ENCODE measurements around the gene CDHR3.

Gene CDHR3

DNA sequence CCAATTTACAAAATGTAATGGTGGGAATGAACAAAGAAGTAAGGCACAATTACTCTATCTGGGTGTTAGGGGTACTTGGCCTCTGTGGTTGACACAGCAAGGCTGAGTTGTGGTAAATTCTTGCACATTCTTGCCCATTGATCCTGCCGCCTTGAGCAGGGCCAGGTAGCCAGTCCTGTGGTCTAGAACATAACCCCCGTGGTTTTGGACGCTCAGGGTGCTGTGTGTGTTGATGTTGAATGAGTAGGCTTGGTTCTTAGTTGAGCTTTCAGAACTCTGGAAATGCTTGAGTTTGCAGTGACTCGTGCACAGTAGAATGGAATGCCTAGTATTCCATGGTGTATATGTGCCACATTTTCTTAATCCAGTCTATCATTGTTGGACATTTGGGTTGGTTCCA lies 42.3 kb upstream of the CDHR3 start:
- H4K20me1 ChIP-seq (ENCODE audit: insufficient read depth), result no peaks in the 10 kb centered on the region
- H3K9ac ChIP-seq, result no peak overlapping the region
- H3K27ac ChIP-seq, result no peak overlapping the region
- H3K4me3 ChIP-seq (IDR thresholded peaks at IDR 0.05; ENCODE audit: insufficient read depth, low read depth, low read length), result no peak overlapping the region
- peaks cover 9% of the 10 kb centered on the region for H3K4me1 ChIP-seq (ENCODE audit: low read depth, poor library complexity, severe bottlenecking)
- TF ChIP-seq CTCF (conservative IDR thresholded peaks at IDR 0.05; ENCODE audit: low read depth, low read length), result no peak
- H2AFZ ChIP-seq (ENCODE audit: low read depth), result no peak overlapping the region
- no peaks in the 10 kb centered on the region for H3K27me3 ChIP-seq (ENCODE audit: insufficient read depth, low read depth)
- H3K36me3 ChIP-seq (ENCODE audit: insufficient read depth), result no peaks in the 10 kb centered on the region
- H3K79me2 ChIP-seq (ENCODE audit: insufficient read depth, low read depth), result no peaks in the 10 kb centered on the region
- H3K4me2 ChIP-seq, result no peak overlapping the region

DNA sequence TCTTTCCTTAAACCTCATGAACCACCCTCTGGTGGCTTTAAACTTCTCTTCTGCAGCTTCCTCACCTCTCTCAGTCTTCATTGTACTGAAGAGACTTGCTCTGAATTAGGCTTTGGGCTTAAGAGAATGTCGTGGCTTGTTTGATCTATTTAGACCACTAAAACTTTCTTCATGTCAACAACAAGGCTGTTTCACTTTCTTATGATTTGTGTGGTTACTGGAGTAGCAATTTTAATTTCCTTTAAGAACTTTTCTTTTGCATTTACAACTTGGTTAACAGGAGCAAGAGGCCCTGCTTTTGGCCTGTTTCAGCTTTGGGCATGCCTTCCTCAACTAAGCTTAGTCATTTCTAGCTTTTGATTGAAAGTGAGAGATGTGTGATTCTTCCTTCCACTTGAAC lies 38.1 kb upstream of the CDHR3 start:
- H3K9ac ChIP-seq, result no peak overlapping the region
- H3K27ac ChIP-seq, result no peak overlapping the region
- no peaks in the 10 kb centered on the region for H3K79me2 ChIP-seq (ENCODE audit: insufficient read depth, low read depth)
- no peak overlapping the region for H2AFZ ChIP-seq (ENCODE audit: low read depth)
- TF ChIP-seq CTCF (conservative IDR thresholded peaks at IDR 0.05; ENCODE audit: low read depth, low read length), result no peak
- no peaks in the 10 kb centered on the region for H3K27me3 ChIP-seq (ENCODE audit: insufficient read depth, low read depth)
- H4K20me1 ChIP-seq (ENCODE audit: insufficient read depth), result no peaks in the 10 kb centered on the region
- H3K36me3 ChIP-seq (ENCODE audit: insufficient read depth), result no peaks in the 10 kb centered on the region
- H3K4me1 ChIP-seq (ENCODE audit: low read depth, poor library complexity, severe bottlenecking), result peaks cover 9% of the 10 kb centered on the region
- no peak overlapping the region for H3K4me2 ChIP-seq
- no peak overlapping the region for H3K4me3 ChIP-seq (IDR thresholded peaks at IDR 0.05; ENCODE audit: insufficient read depth, low read depth, low read length)

GRCh38 chr7:105926131-105926530 lies 36.9 kb upstream of the CDHR3 start:
- no peak overlapping the region for H3K27ac ChIP-seq
- H3K9ac ChIP-seq, result no peak overlapping the region
- H3K4me2 ChIP-seq, result no peak overlapping the region
- no peaks in the 10 kb centered on the region for H3K79me2 ChIP-seq (ENCODE audit: insufficient read depth, low read depth)
- H3K4me1 ChIP-seq (ENCODE audit: low read depth, poor library complexity, severe bottlenecking), result peaks cover 9% of the 10 kb centered on the region
- H2AFZ ChIP-seq (ENCODE audit: low read depth), result no peak overlapping the region
- H3K27me3 ChIP-seq (ENCODE audit: insufficient read depth, low read depth), result no peaks in the 10 kb centered on the region
- no peak overlapping the region for H3K4me3 ChIP-seq (IDR thresholded peaks at IDR 0.05; ENCODE audit: insufficient read depth, low read depth, low read length)
- no peaks in the 10 kb centered on the region for H3K36me3 ChIP-seq (ENCODE audit: insufficient read depth)
- no peaks in the 10 kb centered on the region for H4K20me1 ChIP-seq (ENCODE audit: insufficient read depth)
- TF ChIP-seq CTCF (conservative IDR thresholded peaks at IDR 0.05; ENCODE audit: low read depth, low read length), result no peak

- no peaks in the 10 kb centered on the region for H3K27me3 ChIP-seq (ENCODE audit: insufficient read depth, low read depth)
- TF ChIP-seq CTCF (conservative IDR thresholded peaks at IDR 0.05; ENCODE audit: low read depth, low read length), result no peak
- H3K36me3 ChIP-seq (ENCODE audit: insufficient read depth), result no peaks in the 10 kb centered on the region
- H2AFZ ChIP-seq (ENCODE audit: low read depth), result no peak overlapping the region
- no peak overlapping the region for H3K4me3 ChIP-seq (IDR thresholded peaks at IDR 0.05; ENCODE audit: insufficient read depth, low read depth, low read length)
- H3K4me2 ChIP-seq, result no peak overlapping the region
- H3K79me2 ChIP-seq (ENCODE audit: insufficient read depth, low read depth), result no peaks in the 10 kb centered on the region
- H3K27ac ChIP-seq, result no peak overlapping the region
- no peak overlapping the region for H3K9ac ChIP-seq
- no peaks in the 10 kb centered on the region for H4K20me1 ChIP-seq (ENCODE audit: insufficient read depth)
- H3K4me1 ChIP-seq (ENCODE audit: low read depth, poor library complexity, severe bottlenecking), result no peaks in the 10 kb centered on the region
Measured at GRCh38 chr7:105931179-105931578, 31.9 kb upstream of the CDHR3 start.
